ENCODE measurements around the gene KLHL29.

DNA sequence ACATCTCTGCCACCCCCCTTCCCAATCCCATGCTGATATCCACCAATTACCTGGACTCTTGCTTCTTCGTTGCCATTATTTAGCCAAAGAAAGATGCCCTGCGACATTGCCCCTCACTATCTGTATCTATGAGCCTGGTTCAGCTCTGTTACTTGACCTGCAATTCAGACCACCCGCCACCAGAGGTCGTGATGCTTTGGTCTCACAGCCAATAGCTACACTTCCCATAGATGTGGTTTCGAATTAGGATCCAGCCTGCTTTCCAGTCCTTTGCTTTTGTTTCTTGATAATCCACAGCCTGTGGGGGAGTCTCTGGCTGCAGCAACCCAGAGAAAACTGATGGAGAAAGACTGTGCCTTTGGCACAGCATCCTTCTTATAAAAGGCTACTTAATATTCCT, 239.4 kb downstream of the KLHL29 start:
- TF ChIP-seq TAF1 (IDR thresholded peaks at IDR 0.05; ENCODE audit: borderline replicate concordance, insufficient read depth, low read length) (no peak), POLR2AphosphoS5 (IDR thresholded peaks at IDR 0.05; ENCODE audit: low read depth, low read length) (no peak)
